Measurements from ENCODE around the gene CPNE9.

DNA sequence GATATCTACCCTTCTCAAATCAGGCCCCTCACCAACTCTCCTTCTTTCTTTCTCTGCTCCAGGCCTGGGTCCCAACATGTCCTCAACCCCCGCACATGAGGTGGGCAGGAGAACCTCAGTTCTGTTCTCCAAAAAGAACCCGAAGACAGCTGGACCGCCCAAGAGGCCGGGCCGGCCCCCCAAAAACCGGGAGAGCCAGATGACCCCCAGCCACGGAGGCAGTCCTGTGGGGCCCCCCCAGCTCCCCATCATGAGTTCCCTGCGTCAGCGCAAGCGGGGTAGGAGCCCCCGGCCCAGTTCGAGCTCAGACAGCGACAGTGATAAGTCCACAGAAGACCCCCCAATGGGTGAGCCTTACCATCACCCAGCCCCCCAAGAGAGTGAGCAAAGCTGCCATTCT lies 40.5 kb downstream of the CPNE9 start:
- TF ChIP-seq, protein P1, sequence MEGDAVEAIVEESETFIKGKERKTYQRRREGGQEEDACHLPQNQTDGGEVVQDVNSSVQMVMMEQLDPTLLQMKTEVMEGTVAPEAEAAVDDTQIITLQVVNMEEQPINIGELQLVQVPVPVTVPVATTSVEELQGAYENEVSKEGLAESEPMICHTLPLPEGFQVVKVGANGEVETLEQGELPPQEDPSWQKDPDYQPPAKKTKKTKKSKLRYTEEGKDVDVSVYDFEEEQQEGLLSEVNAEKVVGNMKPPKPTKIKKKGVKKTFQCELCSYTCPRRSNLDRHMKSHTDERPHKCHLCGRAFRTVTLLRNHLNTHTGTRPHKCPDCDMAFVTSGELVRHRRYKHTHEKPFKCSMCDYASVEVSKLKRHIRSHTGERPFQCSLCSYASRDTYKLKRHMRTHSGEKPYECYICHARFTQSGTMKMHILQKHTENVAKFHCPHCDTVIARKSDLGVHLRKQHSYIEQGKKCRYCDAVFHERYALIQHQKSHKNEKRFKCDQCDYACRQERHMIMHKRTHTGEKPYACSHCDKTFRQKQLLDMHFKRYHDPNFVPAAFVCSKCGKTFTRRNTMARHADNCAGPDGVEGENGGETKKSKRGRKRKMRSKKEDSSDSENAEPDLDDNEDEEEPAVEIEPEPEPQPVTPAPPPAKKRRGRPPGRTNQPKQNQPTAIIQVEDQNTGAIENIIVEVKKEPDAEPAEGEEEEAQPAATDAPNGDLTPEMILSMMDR (IDR thresholded peaks at IDR 0.05; ENCODE audit: insufficient read depth, low read length) = no peak
- TF ChIP-seq POLR2AphosphoS5 (IDR thresholded peaks at IDR 0.05; ENCODE audit: low read depth) = no peak
- no peak for TF ChIP-seq SPI1 (IDR thresholded peaks at IDR 0.05; ENCODE audit: borderline replicate concordance, low read depth)
- TF ChIP-seq, protein P2, sequence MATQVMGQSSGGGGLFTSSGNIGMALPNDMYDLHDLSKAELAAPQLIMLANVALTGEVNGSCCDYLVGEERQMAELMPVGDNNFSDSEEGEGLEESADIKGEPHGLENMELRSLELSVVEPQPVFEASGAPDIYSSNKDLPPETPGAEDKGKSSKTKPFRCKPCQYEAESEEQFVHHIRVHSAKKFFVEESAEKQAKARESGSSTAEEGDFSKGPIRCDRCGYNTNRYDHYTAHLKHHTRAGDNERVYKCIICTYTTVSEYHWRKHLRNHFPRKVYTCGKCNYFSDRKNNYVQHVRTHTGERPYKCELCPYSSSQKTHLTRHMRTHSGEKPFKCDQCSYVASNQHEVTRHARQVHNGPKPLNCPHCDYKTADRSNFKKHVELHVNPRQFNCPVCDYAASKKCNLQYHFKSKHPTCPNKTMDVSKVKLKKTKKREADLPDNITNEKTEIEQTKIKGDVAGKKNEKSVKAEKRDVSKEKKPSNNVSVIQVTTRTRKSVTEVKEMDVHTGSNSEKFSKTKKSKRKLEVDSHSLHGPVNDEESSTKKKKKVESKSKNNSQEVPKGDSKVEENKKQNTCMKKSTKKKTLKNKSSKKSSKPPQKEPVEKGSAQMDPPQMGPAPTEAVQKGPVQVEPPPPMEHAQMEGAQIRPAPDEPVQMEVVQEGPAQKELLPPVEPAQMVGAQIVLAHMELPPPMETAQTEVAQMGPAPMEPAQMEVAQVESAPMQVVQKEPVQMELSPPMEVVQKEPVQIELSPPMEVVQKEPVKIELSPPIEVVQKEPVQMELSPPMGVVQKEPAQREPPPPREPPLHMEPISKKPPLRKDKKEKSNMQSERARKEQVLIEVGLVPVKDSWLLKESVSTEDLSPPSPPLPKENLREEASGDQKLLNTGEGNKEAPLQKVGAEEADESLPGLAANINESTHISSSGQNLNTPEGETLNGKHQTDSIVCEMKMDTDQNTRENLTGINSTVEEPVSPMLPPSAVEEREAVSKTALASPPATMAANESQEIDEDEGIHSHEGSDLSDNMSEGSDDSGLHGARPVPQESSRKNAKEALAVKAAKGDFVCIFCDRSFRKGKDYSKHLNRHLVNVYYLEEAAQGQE (IDR thresholded peaks at IDR 0.05; ENCODE audit: insufficient replicate concordance, low read depth) = no peak
- TF ChIP-seq GABPA (IDR thresholded peaks at IDR 0.05; ENCODE audit: low read depth) = no peak
